Endothelial cell of umbilical vein (primary cell): ENCODE results near the gene OR10P1. TPM values are rescaled to one million over a fixed set of nuclear protein-coding genes. Genes with fewer than 3 reads are reported as not detected.

ENCODE experiments used
- BruUV-seq: library from RNA; stranded (reverse); fragments of 400-500 nt; replicated peaks from 2 replicates; lab custom pipeline; 2021; lab: Mats Ljungman, UMichigan
- CTCF ChIA-PET: fragments of 300-600, 350-600 bp; sonication (Branson Sonifier 250); formaldehyde crosslinking; loops from one replicate; lab custom pipeline; 2021; ENCODE audit warnings: antibody characterized with exemption, inconsistent platforms; lab: Charles Lee
- POLR2A ChIA-PET: fragments of 300-600, 350-600 bp; sonication (Branson Sonifier 250); formaldehyde crosslinking; loops from one replicate; lab custom pipeline; 2021; ENCODE audit warnings: antibody characterized with exemption, inconsistent platforms; lab: Charles Lee
- DNase-seq: peaks from one replicate; pipeline ENCODE4 v3.0.0-alpha.2; 2011; ENCODE audit warnings: low read depth, low spot score
- FAIRE-seq: peaks from 2 replicates; lab custom pipeline; 2011; peaks lifted over from hg19 to GRCh38; lab: Jason Lieb, UNC
- H2AFZ ChIP-seq: 2 replicates; pipeline ENCODE4 v1.6.0; 2012; ENCODE audit warnings: low read depth, low read length, control low read depth, inconsistent platforms
- H3K27ac ChIP-seq: 2 replicates; pipeline ENCODE4 v1.5.1; 2011; ENCODE audit warnings: low read depth, mild to moderate bottlenecking, control low read depth, low read length, moderate library complexity; ENCODE audit not compliant: insufficient read depth
- H3K27me3 ChIP-seq, 2 experiments: 2 replicates each; pipeline versions ENCODE4 v1.6.0 to v1.6.1; 2011; ENCODE audit warnings: low read length in 2 of 2, mixed read lengths in 1 of 2; ENCODE audit not compliant: control insufficient read depth in 2 of 2, insufficient read depth in 2 of 2
- H3K36me3 ChIP-seq, 2 experiments: 2 replicates in 1 of 2; 3 replicates in 1 of 2; pipeline ENCODE4 v1.5.1; 2011; ENCODE audit warnings: low read length in 2 of 2, mild to moderate bottlenecking in 1 of 2, moderate library complexity in 1 of 2; ENCODE audit not compliant: control insufficient read depth in 2 of 2, insufficient read depth in 2 of 2; ENCODE audit errors: extremely low read depth in 1 of 2
- H3K4me1 ChIP-seq: 3 replicates; pipeline ENCODE4 v1.5.1; 2011; ENCODE audit warnings: mild to moderate bottlenecking, low read length; ENCODE audit not compliant: control insufficient read depth, insufficient read depth; ENCODE audit errors: extremely low read depth
- H3K4me2 ChIP-seq: 2 replicates; pipeline ENCODE4 v1.6.1; 2011; ENCODE audit warnings: low read length, control low read depth, mixed read lengths; ENCODE audit not compliant: insufficient read depth
- H3K4me3 ChIP-seq, 3 experiments: fragments of 200-600 bp in 1 of 3; sonication (generic), shearing (Covaris generic) in 1 of 3; replicated peaks in 1 of 3; 2 replicates each; pipeline ENCODE4 v1.5.1; 2011 to 2016; ENCODE audit warnings: control low read depth in 3 of 3, low read length in 3 of 3, mild to moderate bottlenecking in 2 of 3, inconsistent platforms in 1 of 3, low read depth in 1 of 3, moderate library complexity in 1 of 3; ENCODE audit not compliant: insufficient read depth in 1 of 3
- H3K79me2 ChIP-seq: 2 replicates; pipeline ENCODE4 v1.6.0; 2012; ENCODE audit warnings: low read length, inconsistent platforms; ENCODE audit not compliant: control insufficient read depth, insufficient read depth
- H3K9ac ChIP-seq: replicated peaks from 2 replicates; pipeline ENCODE3; 2011; ENCODE audit warnings: low read length, control low read depth; ENCODE audit not compliant: insufficient read depth; ENCODE audit errors: extremely low read depth
- H3K9me1 ChIP-seq: replicated peaks from 3 replicates; pipeline ENCODE4 v1.6.0; 2011; ENCODE audit warnings: mild to moderate bottlenecking, low read length; ENCODE audit not compliant: control insufficient read depth, insufficient read depth; ENCODE audit errors: extremely low read depth
- H3K9me3 ChIP-seq: replicated peaks from 2 replicates; pipeline ENCODE4 v1.5.1; 2012; ENCODE audit warnings: low read length, inconsistent platforms; ENCODE audit not compliant: control insufficient read depth, insufficient read depth
- H4K20me1 ChIP-seq: replicated peaks from 2 replicates; pipeline ENCODE3; 2011; ENCODE audit warnings: mild to moderate bottlenecking, low read length; ENCODE audit not compliant: control insufficient read depth, insufficient read depth; ENCODE audit errors: extremely low read depth
- CTCF ChIP-seq, 2 donors: IDR thresholded peaks; 1 replicate in 1 of 2; 2 replicates in 1 of 2; pipeline ENCODE4 v1.5.1; 2011; ENCODE audit warnings: low read length in 2 of 2, mild to moderate bottlenecking in 2 of 2, moderate library complexity in 2 of 2, control low read depth in 1 of 2, inconsistent platforms in 1 of 2, low read depth in 1 of 2; ENCODE audit not compliant: insufficient read depth in 1 of 2; ENCODE audit errors: extremely low read depth in 1 of 2
- EZH2 ChIP-seq: IDR thresholded peaks from 2 replicates; pipeline ENCODE4 v1.6.1; 2012; ENCODE audit warnings: borderline replicate concordance, low read depth, mild to moderate bottlenecking, moderate library complexity, low read length, inconsistent platforms; ENCODE audit not compliant: severe bottlenecking
- FOS ChIP-seq: IDR thresholded peaks from 2 replicates; pipeline ENCODE4 v1.6.1; 2011; ENCODE audit warnings: mild to moderate bottlenecking, low read length, moderate library complexity, borderline replicate concordance; ENCODE audit not compliant: insufficient read depth
- GATA2 ChIP-seq: IDR thresholded peaks from 2 replicates; pipeline ENCODE4 v1.7.0; 2011; ENCODE audit warnings: low read depth, mild to moderate bottlenecking, moderate library complexity, mixed read lengths, low read length; ENCODE audit not compliant: insufficient read length, insufficient read depth
- JUN ChIP-seq: IDR thresholded peaks from 2 replicates; pipeline ENCODE4 v1.6.1; 2011; ENCODE audit warnings: borderline replicate concordance, low read depth; ENCODE audit not compliant: insufficient read length, insufficient read depth
- MAX ChIP-seq: IDR thresholded peaks from 2 replicates; pipeline ENCODE4 v1.6.1; 2011; ENCODE audit not compliant: insufficient read depth, insufficient read length
- MYC ChIP-seq: IDR thresholded peaks from one replicate; pipeline ENCODE4 v1.6.1; 2011; ENCODE audit warnings: mild to moderate bottlenecking, low read depth, low read length
- POLR2A ChIP-seq: IDR thresholded peaks from 2 replicates; pipeline ENCODE4 v1.6.1; 2012; ENCODE audit warnings: low read depth, mild to moderate bottlenecking, control low read depth, low read length
- POLR2AphosphoS5 ChIP-seq: IDR thresholded peaks from 2 replicates; pipeline ENCODE4 v1.6.1; 2012; ENCODE audit warnings: low read depth, mild to moderate bottlenecking, control low read depth, low read length, moderate library complexity; ENCODE audit not compliant: insufficient read depth
- dilution Hi-C: fragments of 300-500 bp; cut with MboI; formaldehyde crosslinking; loops from one replicate; pipeline ENCODE4 v1.15.0; 2019; ENCODE audit warnings: low sequenced_read_pairs; ENCODE audit not compliant: extremely low pct_ligation_motif_present
- intact Hi-C: fragments of 100-400 bp; cut with micrococcal nuclease; formaldehyde crosslinking; loops from one replicate; pipeline ENCODE4 v1.10.0; 2022
- polyA plus RNA-seq, 4 experiments: library from polyadenylated mRNA; depleted of rRNA in 3 of 4; stranded (reverse) in 3 of 4; unstranded in 1 of 4; fragments of >200 nt; gene quantifications; 2 replicates each; pipeline versions ENCODE4 v1.2.1 to v1.2.3, GENCODE V29; 2011 to 2012; ENCODE audit warnings: missing spikeins in 1 of 4
- total RNA-seq: library from RNA; stranded (reverse); gene quantifications from 2 replicates; pipeline ENCODE4 v1.2.3, GENCODE V29; 2021

OR10P1 gene
- total and polyA plus RNA-seq, 2 donors (not counting 3 experiments of a cell fraction or from before 2014, with no cell fraction given): not detected

- Histone ChIP-seq H3K9me3 (no peaks in the 10 kb centered on the region), H4K20me1 (no peaks in the 10 kb centered on the region), H3K9ac (no peak overlapping the region), H3K36me3 (no peaks in the 10 kb centered on the region), H3K79me2 (no peaks in the 10 kb centered on the region), H3K4me2 (no peak overlapping the region), H2AFZ (no peak overlapping the region), H3K9me1 (no peaks in the 10 kb centered on the region), H3K27me3 (peaks cover 4 to 5% of the 10 kb centered on the region in 2 experiments), H3K27ac (no peak overlapping the region), H3K4me1 (no peaks in the 10 kb centered on the region), H3K4me3 (no peak overlapping the region)
- FAIRE-seq (no peak), DNase-seq (no peak)
- ChIA-PET POLR2A (no interaction called here), CTCF (interaction anchor here (1.1 kb wide), 1 partner anchor 25 kb away, joined by 3 read pairs; no protein-coding TSS in a partner anchor)
- dilution Hi-C loops: no loop called here
- no TSS peak for BruUV-seq
- intact Hi-C loops: no loop called here
- no peak for TF ChIP-seq CTCF (IDR thresholded peaks at IDR 0.05; ENCODE audit: extremely low read depth in 1 of 2, insufficient read depth in 1 of 2, low read depth in 1 of 2, low read length in 2 of 2)
- no peak for TF ChIP-seq MAX
- no peak for TF ChIP-seq GATA2
- TF ChIP-seq POLR2AphosphoS5: no peak
- TF ChIP-seq FOS: no peak
- TF ChIP-seq POLR2A: no peak
- TF ChIP-seq EZH2: no peak
- TF ChIP-seq JUN: no peak
- TF ChIP-seq MYC: no peak
Measured at GRCh38 chr12:55631733-55632132, 5.0 kb upstream of the OR10P1 start.
